Upper lobe of right lung (tissue), 1 donor: ENCODE data around the gene SEMA6B. TPM values are rescaled to one million over a fixed set of nuclear protein-coding genes. Genes with fewer than 3 reads are reported as not detected.

Experiments
- ATAC-seq: fragments of 200-7000 bp; cut with Tn5 transposase; one replicate; pipeline ENCODE4 v1.9.1; 2020; ENCODE audit warnings: mild to moderate bottlenecking, moderate library complexity
- DNase-seq: peaks from one replicate; pipeline ENCODE4 v3.0.0-alpha.2; 2020
- H3K27ac ChIP-seq: fragments of 200-600 bp; one replicate; pipeline ENCODE4 v1.8.0; 2022
- H3K27me3 ChIP-seq: fragments of 200-600 bp; one replicate; pipeline ENCODE4 v1.8.0; 2022; ENCODE audit warnings: mild to moderate bottlenecking
- H3K36me3 ChIP-seq: fragments of 200-600 bp; one replicate; pipeline ENCODE4 v1.8.0; 2022
- H3K4me1 ChIP-seq: fragments of 200-600 bp; one replicate; pipeline ENCODE4 v1.8.0; 2022
- H3K4me3 ChIP-seq: fragments of 200-600 bp; one replicate; pipeline ENCODE4 v1.8.0; 2022; ENCODE audit warnings: mild to moderate bottlenecking
- H3K9me3 ChIP-seq: fragments of 200-600 bp; one replicate; pipeline ENCODE4 v1.8.0; 2022
- CTCF ChIP-seq: fragments of 200-600 bp; IDR thresholded peaks from one replicate; pipeline ENCODE4 v1.8.0; 2022; ENCODE audit warnings: antibody characterized with exemption
- intact Hi-C: fragments of 100-400 bp; cut with DNase I; formaldehyde crosslinking; loops from one replicate; pipeline ENCODE4 v1.11.0; 2022
- total RNA-seq: library from RNA; stranded (reverse); fragmentation: NEBNext Ultra II Directional; extraction: Animal tissue kit (Norgen Biotek cat#: 25700); gene quantifications from one replicate; pipeline ENCODE4 v1.2.1, GENCODE V29; 2021
- donor health status: DM: no; HTN: yes; CAD: no; lungs with severe emphysema.

Gene SEMA6B
- total RNA-seq, 1 donor from 2014 or later, result 20.3 TPM

GRCh38 chr19:4555657-4556561 lies 3.6 kb downstream of the SEMA6B start:
- H3K9me3 ChIP-seq, result no peaks in the 10 kb centered on the region
- H3K27ac ChIP-seq, result no peak overlapping the region
- ATAC-seq (peak; percentile 11), DNase-seq (no peak)
- no peak overlapping the region for H3K4me3 ChIP-seq
- intact Hi-C loops, result no loop called here
- H3K27me3 ChIP-seq, result no peaks in the 10 kb centered on the region
- H3K36me3 ChIP-seq, result peaks cover 6% of the 10 kb centered on the region
- TF ChIP-seq CTCF, result no peak
- peaks cover 6% of the 10 kb centered on the region for H3K4me1 ChIP-seq

GRCh38 chr19:4554717-4555116 lies 4.8 kb downstream of the SEMA6B start:
- Histone ChIP-seq H3K4me1 (peaks cover under 1% of the 10 kb centered on the region), H3K4me3 (no peak overlapping the region), H3K27me3 (no peaks in the 10 kb centered on the region), H3K9me3 (no peaks in the 10 kb centered on the region), H3K36me3 (peaks cover 6% of the 10 kb centered on the region), H3K27ac (no peak overlapping the region)
- no peak for TF ChIP-seq CTCF
- DNase-seq (no peak), ATAC-seq (no peak)
- intact Hi-C loops, result no loop called here

GRCh38 chr19:4553775-4554174 lies 5.7 kb downstream of the SEMA6B start:
- intact Hi-C loops, result no loop called here
- no peaks in the 10 kb centered on the region for H3K4me1 ChIP-seq
- DNase-seq, result no peak
- H3K4me3 ChIP-seq, result no peak overlapping the region
- no peak for ATAC-seq
- TF ChIP-seq CTCF, result no peak
- no peaks in the 10 kb centered on the region for H3K9me3 ChIP-seq
- no peaks in the 10 kb centered on the region for H3K27me3 ChIP-seq
- peaks cover 6% of the 10 kb centered on the region for H3K36me3 ChIP-seq
- H3K27ac ChIP-seq, result no peak overlapping the region

GRCh38 chr19:4553092-4553695 lies 6.3 kb downstream of the SEMA6B start:
- H3K36me3 ChIP-seq, result peaks cover 6% of the 10 kb centered on the region
- no peaks in the 10 kb centered on the region for H3K27me3 ChIP-seq
- DNase-seq (no peak), ATAC-seq (no peak)
- H3K4me3 ChIP-seq, result no peak overlapping the region
- intact Hi-C loops, result no loop called here
- TF ChIP-seq CTCF, result no peak
- H3K9me3 ChIP-seq, result no peaks in the 10 kb centered on the region
- no peaks in the 10 kb centered on the region for H3K4me1 ChIP-seq
- H3K27ac ChIP-seq, result no peak overlapping the region

GRCh38 chr19:4552525-4552819 lies 7.0 kb downstream of the SEMA6B start:
- H3K27me3 ChIP-seq, result no peaks in the 10 kb centered on the region
- no peak overlapping the region for H3K4me3 ChIP-seq
- intact Hi-C loops, result no loop called here
- no peak for TF ChIP-seq CTCF
- no peaks in the 10 kb centered on the region for H3K9me3 ChIP-seq
- DNase-seq, result no peak
- no peak for ATAC-seq
- H3K27ac ChIP-seq, result no peak overlapping the region
- no peaks in the 10 kb centered on the region for H3K4me1 ChIP-seq
- peaks cover 6% of the 10 kb centered on the region for H3K36me3 ChIP-seq
